Dendritic cell treated with granulocyte-macrophage colony-stimulating factor and Interleukin-4, amounts not matched to agents 40 ng/mL and 50 ng/mL, for 4 days (primary cell): ENCODE data around the gene RNF208.

Experiments used
- H3K27ac Mint-ChIP-seq: one replicate; pipeline ENCODE4 v1.8.0; 2022; ENCODE audit warnings: mild to moderate bottlenecking, mixed read lengths
- H3K27me3 Mint-ChIP-seq: one replicate; pipeline ENCODE4 v1.8.0; 2022; ENCODE audit warnings: mild to moderate bottlenecking, mixed read lengths
- H3K36me3 Mint-ChIP-seq: one replicate; pipeline ENCODE4 v1.8.0; 2022; ENCODE audit warnings: low read depth, mixed read lengths
- H3K4me1 Mint-ChIP-seq: one replicate; pipeline ENCODE4 v1.8.0; 2022; ENCODE audit warnings: low read depth, mixed read lengths
- H3K4me3 Mint-ChIP-seq: one replicate; pipeline ENCODE4 v1.8.0; 2022; ENCODE audit warnings: mild to moderate bottlenecking, moderate library complexity, mixed read lengths
- H3K9me3 Mint-ChIP-seq: one replicate; pipeline ENCODE4 v1.8.0; 2022; ENCODE audit warnings: mixed read lengths
- intact Hi-C: fragments of 100-400 bp; cut with micrococcal nuclease; formaldehyde crosslinking; loops from one replicate; pipeline ENCODE4 v1.15.0; 2022

RNF208 gene

GRCh38 chr9:137211532-137211931 lies 10.5 kb downstream of the RNF208 start:
- no peaks in the 10 kb centered on the region for H3K9me3 Mint-ChIP-seq
- H3K4me3 Mint-ChIP-seq = no peak overlapping the region
- no peaks in the 10 kb centered on the region for H3K27me3 Mint-ChIP-seq
- intact Hi-C loops = no loop called here
- peak overlapping the region; percentile 35 for H3K27ac Mint-ChIP-seq
- H3K36me3 Mint-ChIP-seq = peaks cover 90% of the 10 kb centered on the region
- H3K4me1 Mint-ChIP-seq = peaks cover 26% of the 10 kb centered on the region

GRCh38 chr9:137206602-137207001 lies 15.4 kb downstream of the RNF208 start:
- Mint-ChIP-seq H3K4me1 (peaks cover 58% of the 10 kb centered on the region), H3K36me3 (peaks cover 66% of the 10 kb centered on the region), H3K27me3 (no peaks in the 10 kb centered on the region), H3K27ac (peak overlapping the region; percentile 96), H3K9me3 (no peaks in the 10 kb centered on the region), H3K4me3 (peak overlapping the region; percentile 97)
- intact Hi-C loops = no loop called here

GRCh38 chr9:137205126-137206069 lies 16.6 kb downstream of the RNF208 start, which contains the start of the genes NDOR1 and TMEM203:
Gene NDOR1 (plus strand): TSS chr9:137205700. CDS start chr9:137205778, 78 bp downstream.
Gene TMEM203 (minus strand): TSS chr9:137205648. CDS start chr9:137205414, 234 bp downstream.
- Mint-ChIP-seq H3K36me3 (peaks cover 59% of the 10 kb centered on the region), H3K27me3 (no peaks in the 10 kb centered on the region), H3K9me3 (no peaks in the 10 kb centered on the region), H3K4me1 (peaks cover 57% of the 10 kb centered on the region), H3K4me3 (peak within 1 kb of the TSS; percentile 97), H3K27ac (peak within 1 kb of the TSS; percentile 96)
- intact Hi-C loops = loop anchor here (1.0 to 2.0 kb wide), 2 partner anchors 17 kb away; partner anchors contain the start of genes ANAPC2, RNF208 and SSNA1

GRCh38 chr9:137204731-137205125 lies 17.3 kb downstream of the RNF208 start:
- Mint-ChIP-seq H3K4me1 (peaks cover 58% of the 10 kb centered on the region), H3K4me3 (peak overlapping the region; percentile 97), H3K27ac (peak overlapping the region; percentile 96), H3K27me3 (no peaks in the 10 kb centered on the region), H3K9me3 (no peaks in the 10 kb centered on the region), H3K36me3 (peaks cover 55% of the 10 kb centered on the region)
- intact Hi-C loops = loop anchor here (1.0 to 2.0 kb wide), 2 partner anchors 16 to 18 kb away; partner anchors contain the start of genes ANAPC2, RNF208 and SSNA1

- Mint-ChIP-seq H3K4me1 (peaks cover 75% of the 10 kb centered on the region), H3K27ac (peak overlapping the region; percentile 94), H3K36me3 (peaks cover 48% of the 10 kb centered on the region), H3K4me3 (peak overlapping the region; percentile 4), H3K27me3 (no peaks in the 10 kb centered on the region), H3K9me3 (no peaks in the 10 kb centered on the region)
- intact Hi-C loops = no loop called here
Measured at GRCh38 chr9:137202966-137203365, 19.1 kb downstream of the RNF208 start.

- Mint-ChIP-seq H3K27me3 (no peaks in the 10 kb centered on the region), H3K9me3 (no peaks in the 10 kb centered on the region), H3K4me1 (peaks cover 76% of the 10 kb centered on the region), H3K36me3 (peaks cover 41% of the 10 kb centered on the region), H3K27ac (peak overlapping the region; percentile 94), H3K4me3 (peak overlapping the region; percentile 78)
- intact Hi-C loops = no loop called here
Measured at GRCh38 chr9:137201205-137201868, 20.7 kb downstream of the RNF208 start.

GRCh38 chr9:137200311-137201204 lies 21.5 kb downstream of the RNF208 start, which contains the start of gene TPRN:
Gene TPRN (minus strand): TSS chr9:137200741. CDS start chr9:137200711, 30 bp downstream.
- Mint-ChIP-seq H3K4me3 (peak within 1 kb of the TSS; percentile 86), H3K27ac (peak within 1 kb of the TSS; percentile 94), H3K9me3 (no peaks in the 10 kb centered on the region), H3K4me1 (peaks cover 71% of the 10 kb centered on the region), H3K36me3 (peaks cover 41% of the 10 kb centered on the region), H3K27me3 (no peaks in the 10 kb centered on the region)
- intact Hi-C loops = no loop called here

GRCh38 chr9:137199411-137200121 lies 22.5 kb downstream of the RNF208 start:
- H3K27ac Mint-ChIP-seq = peak overlapping the region; percentile 74
- peaks cover 73% of the 10 kb centered on the region for H3K4me1 Mint-ChIP-seq

GRCh38 chr9:137198902-137199283 lies 23.1 kb downstream of the RNF208 start:
- Mint-ChIP-seq H3K9me3 (no peaks in the 10 kb centered on the region), H3K27ac (peak overlapping the region; percentile 74), H3K36me3 (peaks cover 40% of the 10 kb centered on the region), H3K27me3 (no peaks in the 10 kb centered on the region), H3K4me3 (peak overlapping the region; percentile 86), H3K4me1 (peaks cover 68% of the 10 kb centered on the region)
- intact Hi-C loops = no loop called here

More at GRCh38 chr9:137199411-137200121, 22.5 kb downstream of the RNF208 start:
- Mint-ChIP-seq H3K36me3 (peaks cover 40% of the 10 kb centered on the region), H3K4me3 (peak overlapping the region; percentile 86), H3K27me3 (no peaks in the 10 kb centered on the region), H3K9me3 (no peaks in the 10 kb centered on the region)
- intact Hi-C loops = no loop called here

GRCh38 chr9:137198051-137198901 lies 23.8 kb downstream of the RNF208 start:
- H3K4me3 Mint-ChIP-seq = peak overlapping the region; percentile 86
- no peaks in the 10 kb centered on the region for H3K27me3 Mint-ChIP-seq
- H3K4me1 Mint-ChIP-seq = peaks cover 69% of the 10 kb centered on the region
- peaks cover 40% of the 10 kb centered on the region for H3K36me3 Mint-ChIP-seq
- peak overlapping the region; percentile 48 for H3K27ac Mint-ChIP-seq
- H3K9me3 Mint-ChIP-seq = no peaks in the 10 kb centered on the region
- intact Hi-C loops = no loop called here

- H3K36me3 Mint-ChIP-seq = peaks cover 57% of the 10 kb centered on the region
- no peak overlapping the region for H3K4me3 Mint-ChIP-seq
- H3K4me1 Mint-ChIP-seq = peaks cover 63% of the 10 kb centered on the region
- H3K27ac Mint-ChIP-seq = no peak overlapping the region
- intact Hi-C loops = no loop called here
- H3K27me3 Mint-ChIP-seq = no peaks in the 10 kb centered on the region
- no peaks in the 10 kb centered on the region for H3K9me3 Mint-ChIP-seq
Measured at GRCh38 chr9:137195525-137196220, 26.4 kb downstream of the RNF208 start.
